ENCODE data around the gene COL26A1.

The COL26A1 gene

GRCh38 chr7:101533103-101533465, 170.4 kb downstream of the COL26A1 start:
- no peak overlapping the region for H2BK5ac ChIP-seq (ENCODE audit: low read depth, low read length, poor library complexity, severe bottlenecking)
- H3K18ac ChIP-seq (ENCODE audit: low read depth in 1 of 2, low read length in 2 of 2): no peak overlapping the region
- no peak overlapping the region for H3K9ac ChIP-seq (ENCODE audit: low read length)
- no peak overlapping the region for H3K4me2 ChIP-seq (ENCODE audit: low read length, poor library complexity, severe bottlenecking)
- no peak overlapping the region for H3K4ac ChIP-seq (ENCODE audit: low read depth in 1 of 2, low read length in 2 of 2)
- H2AFZ ChIP-seq (ENCODE audit: low read depth, low read length): no peak overlapping the region
- DNase-seq: no peak
- H3K27ac ChIP-seq (ENCODE audit: low read length, poor library complexity, severe bottlenecking): no peak overlapping the region
- H2AK5ac ChIP-seq (ENCODE audit: low read length, severe bottlenecking): no peak overlapping the region
- H3K4me1 ChIP-seq (ENCODE audit: control insufficient read depth, insufficient read depth, low read depth, low read length): peaks cover 7% of the 10 kb centered on the region
- no peak overlapping the region for H4K8ac ChIP-seq (ENCODE audit: low read length)
- H3K9me3 ChIP-seq (ENCODE audit: control insufficient read depth, low read length): peaks cover 9% of the 10 kb centered on the region
- no peak overlapping the region for H2BK15ac ChIP-seq (ENCODE audit: low read depth, poor library complexity, severe bottlenecking)
- no peak overlapping the region for H3K4me3 ChIP-seq (ENCODE audit: insufficient read depth in 1 of 2, low read depth in 1 of 2, low read length in 2 of 2)
- peaks cover 35 to 85% of the 10 kb centered on the region in 2 experiments for H3K27me3 ChIP-seq (ENCODE audit: control insufficient read depth in 1 of 2, insufficient read depth in 1 of 2, low read length in 2 of 2)
- no peak overlapping the region for H2BK120ac ChIP-seq (ENCODE audit: low read depth, low read length)
- H3K79me1 ChIP-seq (replicated peaks; ENCODE audit: low read length, poor library complexity, severe bottlenecking): no peaks in the 10 kb centered on the region
- H3K23ac ChIP-seq (ENCODE audit: low read length in 2 of 2): no peak overlapping the region
- no peaks in the 10 kb centered on the region for H3K36me3 ChIP-seq (ENCODE audit: control insufficient read depth in 1 of 2, insufficient read depth in 2 of 2, low read depth in 1 of 2, low read length in 2 of 2)
- no peak overlapping the region for H2BK12ac ChIP-seq (ENCODE audit: low read length in 2 of 2)
- 84% methylated on average over 7 of the region's 7 CpGs for WGBS
- no peak overlapping the region for H3K14ac ChIP-seq (ENCODE audit: low read length in 2 of 2)
- H4K91ac ChIP-seq (ENCODE audit: low read length): no peak overlapping the region

DNA sequence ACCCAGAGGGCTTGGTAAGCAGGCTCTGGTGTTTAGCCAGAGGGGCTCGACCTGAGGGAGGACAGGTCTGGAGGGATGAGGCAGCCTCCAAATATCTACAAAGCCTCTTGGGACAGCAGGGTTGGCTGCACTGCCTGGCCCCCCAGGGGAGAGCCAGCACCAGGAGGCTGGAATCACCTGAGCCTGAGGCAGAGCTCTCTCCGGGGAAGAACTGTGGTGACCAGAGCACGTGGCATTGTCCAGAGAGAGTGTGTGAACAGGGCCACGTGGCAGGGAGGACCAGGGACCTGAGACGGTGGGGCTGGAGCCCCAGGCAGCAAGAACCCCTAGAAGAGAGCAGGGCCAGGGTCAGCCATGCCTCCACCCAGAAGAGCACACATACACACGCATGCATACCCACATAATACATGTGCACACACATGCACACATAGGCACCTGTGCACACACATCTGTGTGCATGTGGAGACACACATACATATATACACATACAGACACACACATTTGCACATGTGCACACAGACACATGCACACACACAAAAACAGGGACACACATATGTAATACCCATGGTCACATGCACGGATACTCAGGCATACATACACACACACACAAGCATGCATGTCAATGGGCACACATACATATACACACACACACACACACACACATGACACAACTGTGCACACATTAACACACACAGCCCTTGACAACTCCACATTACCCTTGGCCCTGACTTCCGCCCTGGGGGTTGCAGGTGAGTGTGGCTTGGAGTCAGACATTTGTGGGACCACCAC, 171.5 kb downstream of the COL26A1 start:
- H3K4me1 ChIP-seq (ENCODE audit: control insufficient read depth, insufficient read depth, low read depth, low read length): peaks cover 8% of the 10 kb centered on the region
- H3K9me3 ChIP-seq (ENCODE audit: control insufficient read depth, low read length): peaks cover 9% of the 10 kb centered on the region
- H3K14ac ChIP-seq (ENCODE audit: low read length in 2 of 2): no peak overlapping the region
- H3K9ac ChIP-seq (ENCODE audit: low read length): no peak overlapping the region
- H2BK5ac ChIP-seq (ENCODE audit: low read depth, low read length, poor library complexity, severe bottlenecking): no peak overlapping the region
- no peak overlapping the region for H2AK5ac ChIP-seq (ENCODE audit: low read length, severe bottlenecking)
- no peak overlapping the region for H2BK120ac ChIP-seq (ENCODE audit: low read depth, low read length)
- H3K79me1 ChIP-seq (replicated peaks; ENCODE audit: low read length, poor library complexity, severe bottlenecking): no peaks in the 10 kb centered on the region
- H3K27me3 ChIP-seq (ENCODE audit: control insufficient read depth in 1 of 2, insufficient read depth in 1 of 2, low read length in 2 of 2): peaks cover 35 to 83% of the 10 kb centered on the region in 2 experiments
- no peak overlapping the region for H3K4ac ChIP-seq (ENCODE audit: low read depth in 1 of 2, low read length in 2 of 2)
- H3K27ac ChIP-seq (ENCODE audit: low read length, poor library complexity, severe bottlenecking): no peak overlapping the region
- no peak overlapping the region for H2BK12ac ChIP-seq (ENCODE audit: low read length in 2 of 2)
- H3K36me3 ChIP-seq (ENCODE audit: control insufficient read depth in 1 of 2, insufficient read depth in 2 of 2, low read depth in 1 of 2, low read length in 2 of 2): no peaks in the 10 kb centered on the region
- no peak overlapping the region for H2AFZ ChIP-seq (ENCODE audit: low read depth, low read length)
- no peak overlapping the region for H4K8ac ChIP-seq (ENCODE audit: low read length)
- H3K18ac ChIP-seq (ENCODE audit: low read depth in 1 of 2, low read length in 2 of 2): no peak overlapping the region
- WGBS: 87% methylated on average over 8 of the region's 8 CpGs
- no peak for DNase-seq
- no peak overlapping the region for H2BK15ac ChIP-seq (ENCODE audit: low read depth, poor library complexity, severe bottlenecking)
- no peak overlapping the region for H3K4me2 ChIP-seq (ENCODE audit: low read length, poor library complexity, severe bottlenecking)
- no peak overlapping the region for H3K4me3 ChIP-seq (ENCODE audit: insufficient read depth in 1 of 2, low read depth in 1 of 2, low read length in 2 of 2)
- peak overlapping the region; percentile 34 for H4K91ac ChIP-seq (ENCODE audit: low read length)
- no peak overlapping the region for H3K23ac ChIP-seq (ENCODE audit: low read length in 2 of 2)

DNA sequence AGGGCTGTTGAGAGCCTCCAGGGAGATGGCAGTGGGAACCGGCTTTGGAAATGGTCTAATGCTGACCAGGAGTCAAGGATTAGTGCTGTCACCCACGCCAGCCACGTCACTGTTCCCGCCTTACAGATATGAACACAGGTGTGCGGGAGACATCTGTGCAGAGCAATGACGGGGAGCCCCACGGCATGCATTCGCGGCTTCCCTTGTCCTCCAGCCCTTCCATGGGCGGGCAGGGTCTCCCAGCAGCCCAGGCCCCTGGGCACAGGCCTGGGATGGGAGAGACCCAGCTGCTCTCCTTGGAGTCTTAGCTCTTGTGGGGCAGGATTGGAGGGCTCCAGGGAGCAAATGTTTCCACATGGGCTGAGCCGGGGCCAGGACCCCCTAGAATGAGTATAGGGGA, 172.2 kb downstream of the COL26A1 start:
- Histone ChIP-seq H3K9ac (ENCODE audit: low read length) (no peak overlapping the region), H2AFZ (ENCODE audit: low read depth, low read length) (no peak overlapping the region), H4K91ac (ENCODE audit: low read length) (no peak overlapping the region), H2BK120ac (ENCODE audit: low read depth, low read length) (no peak overlapping the region), H3K14ac (ENCODE audit: low read length in 2 of 2) (no peak overlapping the region), H3K4me3 (ENCODE audit: insufficient read depth in 1 of 2, low read depth in 1 of 2, low read length in 2 of 2) (no peak overlapping the region), H3K4me2 (ENCODE audit: low read length, poor library complexity, severe bottlenecking) (no peak overlapping the region), H2BK15ac (ENCODE audit: low read depth, poor library complexity, severe bottlenecking) (no peak overlapping the region), H3K23ac (ENCODE audit: low read length in 2 of 2) (no peak overlapping the region), H2BK12ac (ENCODE audit: low read length in 2 of 2) (no peak overlapping the region), H3K4ac (ENCODE audit: low read depth in 1 of 2, low read length in 2 of 2) (no peak overlapping the region), H2BK5ac (ENCODE audit: low read depth, low read length, poor library complexity, severe bottlenecking) (no peak overlapping the region), H4K8ac (ENCODE audit: low read length) (no peak overlapping the region), H3K27me3 (ENCODE audit: control insufficient read depth in 1 of 2, insufficient read depth in 1 of 2, low read length in 2 of 2) (peaks cover 33 to 82% of the 10 kb centered on the region in 2 experiments), H3K4me1 (ENCODE audit: control insufficient read depth, insufficient read depth, low read depth, low read length) (peaks cover 8% of the 10 kb centered on the region), H2AK5ac (ENCODE audit: low read length, severe bottlenecking) (no peak overlapping the region), H3K79me1 (replicated peaks; ENCODE audit: low read length, poor library complexity, severe bottlenecking) (no peaks in the 10 kb centered on the region), H3K9me3 (ENCODE audit: control insufficient read depth, low read length) (peaks cover 6% of the 10 kb centered on the region), H3K36me3 (ENCODE audit: control insufficient read depth in 1 of 2, insufficient read depth in 2 of 2, low read depth in 1 of 2, low read length in 2 of 2) (no peaks in the 10 kb centered on the region), H3K27ac (ENCODE audit: low read length, poor library complexity, severe bottlenecking) (no peak overlapping the region), H3K18ac (ENCODE audit: low read depth in 1 of 2, low read length in 2 of 2) (no peak overlapping the region)
- DNase-seq: no peak
- whole genome bisulfite sequencing: 94% methylated on average over 11 of the region's 11 CpGs

- H2BK15ac ChIP-seq (ENCODE audit: low read depth, poor library complexity, severe bottlenecking): no peak overlapping the region
- H2AFZ ChIP-seq (ENCODE audit: low read depth, low read length): no peak overlapping the region
- no peak overlapping the region for H3K18ac ChIP-seq (ENCODE audit: low read depth in 1 of 2, low read length in 2 of 2)
- no peak overlapping the region for H3K9ac ChIP-seq (ENCODE audit: low read length)
- no peak overlapping the region for H3K4me3 ChIP-seq (ENCODE audit: insufficient read depth in 1 of 2, low read depth in 1 of 2, low read length in 2 of 2)
- H2BK5ac ChIP-seq (ENCODE audit: low read depth, low read length, poor library complexity, severe bottlenecking): no peak overlapping the region
- no peak overlapping the region for H2BK12ac ChIP-seq (ENCODE audit: low read length in 2 of 2)
- H3K14ac ChIP-seq (ENCODE audit: low read length in 2 of 2): no peak overlapping the region
- no peak overlapping the region for H3K4me2 ChIP-seq (ENCODE audit: low read length, poor library complexity, severe bottlenecking)
- H3K27me3 ChIP-seq (ENCODE audit: control insufficient read depth in 1 of 2, insufficient read depth in 1 of 2, low read length in 2 of 2): peaks cover 32 to 81% of the 10 kb centered on the region in 2 experiments
- no peak overlapping the region for H3K27ac ChIP-seq (ENCODE audit: low read length, poor library complexity, severe bottlenecking)
- H3K9me3 ChIP-seq (ENCODE audit: control insufficient read depth, low read length): peaks cover 6% of the 10 kb centered on the region
- no peak overlapping the region for H3K4ac ChIP-seq (ENCODE audit: low read depth in 1 of 2, low read length in 2 of 2)
- H3K36me3 ChIP-seq (ENCODE audit: control insufficient read depth in 1 of 2, insufficient read depth in 2 of 2, low read depth in 1 of 2, low read length in 2 of 2): no peaks in the 10 kb centered on the region
- H2AK5ac ChIP-seq (ENCODE audit: low read length, severe bottlenecking): no peak overlapping the region
- H3K79me1 ChIP-seq (replicated peaks; ENCODE audit: low read length, poor library complexity, severe bottlenecking): no peaks in the 10 kb centered on the region
- DNase-seq: no peak
- WGBS: 69% methylated on average over 4 of the region's 7 CpGs
- H4K8ac ChIP-seq (ENCODE audit: low read length): no peak overlapping the region
- no peak overlapping the region for H4K91ac ChIP-seq (ENCODE audit: low read length)
- H3K4me1 ChIP-seq (ENCODE audit: control insufficient read depth, insufficient read depth, low read depth, low read length): peaks cover 8% of the 10 kb centered on the region
- no peak overlapping the region for H3K23ac ChIP-seq (ENCODE audit: low read length in 2 of 2)
- H2BK120ac ChIP-seq (ENCODE audit: low read depth, low read length): no peak overlapping the region
Measured at GRCh38 chr7:101535351-101535751, 172.7 kb downstream of the COL26A1 start.

Measured in mesenchymal stem cell (in vitro differentiated cells and primary cell).